HepG2 (cell line): ENCODE results near the gene OVOL3. TPM values are rescaled to one million over a fixed set of nuclear protein-coding genes. Genes with fewer than 3 reads are reported as not detected.

Experiments
- ATAC-seq: fragments of 200-7000 bp; cut with Tn5 transposase; 3 replicates; pipeline ENCODE4 v1.9.1; 2020; ENCODE audit warnings: mild to moderate bottlenecking, moderate library complexity
- BruUV-seq: library from RNA; stranded (reverse); fragments of 400-500 nt; replicated peaks from 2 replicates; lab custom pipeline; 2021; lab: Mats Ljungman, UMichigan
- CTCF ChIA-PET: fragments of 300-600 bp; formaldehyde crosslinking; extraction: SDS; loops from one replicate; lab custom pipeline; 2021; ENCODE audit warnings: low total read pairs, inconsistent platforms, low intra/inter-chr PET ratio; lab: Yijun Ruan, JAX
- POLR2A ChIA-PET: fragments of 350-600 bp; sonication (Branson Sonifier 250); formaldehyde crosslinking; loops from one replicate; lab custom pipeline; 2020; ENCODE audit warnings: antibody characterized with exemption, inconsistent platforms; lab: Yijun Ruan, JAX
- DNase-seq: peaks from one replicate; pipeline ENCODE4 v3.0.0-alpha.2; 2015; ENCODE audit warnings: low spot score
- FAIRE-seq: peaks from 3 replicates; lab custom pipeline; 2011; peaks lifted over from hg19 to GRCh38; lab: Jason Lieb, UNC
- H2AFZ ChIP-seq: one replicate; pipeline ENCODE4 v1.6.1; 2011; ENCODE audit warnings: low read length, inconsistent platforms
- H3K27ac ChIP-seq: fragments of 300-600 bp; 3 replicates; pipeline ENCODE4 v1.8.0; 2011; ENCODE audit warnings: mixed run types, mild to moderate bottlenecking, mixed read lengths, low read length, inconsistent platforms; ENCODE audit not compliant: insufficient read depth; ENCODE audit errors: extremely low read length
- H3K27me3 ChIP-seq, 2 experiments: fragments of 200-600 bp in 1 of 2; 2 replicates in 1 of 2; 3 replicates in 1 of 2; pipeline versions ENCODE4 v1.6.0 to v1.8.0; 2011; ENCODE audit warnings: low read length in 2 of 2, mild to moderate bottlenecking in 2 of 2, moderate library complexity in 2 of 2, inconsistent platforms in 1 of 2; ENCODE audit not compliant: insufficient read depth in 2 of 2, control insufficient read depth in 1 of 2
- H3K36me3 ChIP-seq, 2 experiments: fragments of 200-600 bp in 1 of 2; replicated peaks in 1 of 2; 2 replicates in 1 of 2; 3 replicates in 1 of 2; pipeline versions ENCODE4 v1.5.1 to v1.8.0; 2011; ENCODE audit warnings: low read length in 2 of 2, inconsistent platforms in 1 of 2; ENCODE audit not compliant: insufficient read depth in 2 of 2, control insufficient read depth in 1 of 2
- H3K4me1 ChIP-seq: 2 replicates; pipeline ENCODE4 v1.5.1; 2012; ENCODE audit warnings: low read length, inconsistent platforms; ENCODE audit not compliant: insufficient read depth
- H3K4me2 ChIP-seq: 2 replicates; pipeline ENCODE4 v1.6.0; 2011; ENCODE audit warnings: low read depth, low read length, inconsistent platforms
- H3K4me3 ChIP-seq, 3 experiments: fragments of 200-600 bp in 1 of 3; sonication (generic), shearing (Covaris generic) in 1 of 3; replicated peaks in 1 of 3; 2 replicates each; pipeline ENCODE4 v1.5.1; 2011 to 2016; ENCODE audit warnings: low read length in 3 of 3, inconsistent platforms in 2 of 3, low read depth in 2 of 3, mild to moderate bottlenecking in 2 of 3, control low read depth in 1 of 3, mixed read lengths in 1 of 3; ENCODE audit not compliant: insufficient read depth in 1 of 3
- H3K79me2 ChIP-seq: one replicate; pipeline ENCODE4 v1.6.1; 2011; ENCODE audit warnings: low read length, inconsistent platforms; ENCODE audit not compliant: insufficient read depth
- H3K9ac ChIP-seq: 2 replicates; pipeline ENCODE4 v1.6.0; 2011; ENCODE audit warnings: mild to moderate bottlenecking, low read depth, low read length, inconsistent platforms; ENCODE audit not compliant: insufficient read depth
- H3K9me3 ChIP-seq: 2 replicates; pipeline ENCODE4 v1.5.1; 2012; ENCODE audit warnings: mild to moderate bottlenecking, low read length
- H4K20me1 ChIP-seq: 2 replicates; pipeline ENCODE4 v1.6.0; 2011; ENCODE audit warnings: inconsistent platforms, mild to moderate bottlenecking, low read length, moderate library complexity; ENCODE audit not compliant: insufficient read depth
- EHMT2 ChIP-seq: fragments of 200-600 bp; sonication (generic); IDR thresholded peaks from 2 replicates; pipeline ENCODE4 v1.7.0; 2017; ENCODE audit warnings: antibody characterized with exemption, low read depth, low read length, borderline replicate concordance
- FOXM1 ChIP-seq: sonication (generic); formaldehyde crosslinking; IDR thresholded peaks from 2 replicates; pipeline ENCODE4 v1.5.0; 2020; ENCODE audit warnings: missing genetic modification reagents
- HHEX ChIP-seq: IDR thresholded peaks from 2 replicates; pipeline ENCODE4 v1.6.1; 2016; ENCODE audit warnings: control low read depth
- IRX3 ChIP-seq: sonication (generic); formaldehyde crosslinking; IDR thresholded peaks from 2 replicates; pipeline ENCODE4 v1.8.1; 2023; ENCODE audit warnings: mild to moderate bottlenecking, low read depth, missing genetic modification reagents, borderline replicate concordance
- LBX2 ChIP-seq: sonication (generic); formaldehyde crosslinking; IDR thresholded peaks from 2 replicates; pipeline ENCODE4 v1.5.0; 2020; ENCODE audit warnings: missing genetic modification reagents, mild to moderate bottlenecking, borderline replicate concordance
- REXO4 ChIP-seq: sonication (generic); formaldehyde crosslinking; IDR thresholded peaks from 2 replicates; pipeline ENCODE4 v1.8.0; 2022; ENCODE audit warnings: missing genetic modification reagents, mild to moderate bottlenecking, borderline replicate concordance
- SRF ChIP-seq: IDR thresholded peaks from 2 replicates; pipeline ENCODE4 v1.6.1; 2011; ENCODE audit warnings: mild to moderate bottlenecking, low read depth, low read length, moderate library complexity
- ZNF513 ChIP-seq: sonication (generic); formaldehyde crosslinking; conservative IDR thresholded peaks from 2 replicates; pipeline ENCODE4 v1.5.0; 2020; ENCODE audit warnings: missing genetic modification reagents
- ZNF704 ChIP-seq: sonication (generic); formaldehyde crosslinking; IDR thresholded peaks from 2 replicates; pipeline ENCODE4 v1.8.1; 2023; ENCODE audit warnings: mild to moderate bottlenecking, inconsistent platforms, moderate library complexity, missing genetic modification reagents, borderline replicate concordance
- ZNF891 ChIP-seq: sonication (generic); formaldehyde crosslinking; IDR thresholded peaks from 2 replicates; pipeline ENCODE4 v1.5.0; 2020; ENCODE audit warnings: mild to moderate bottlenecking, missing genetic modification reagents
- WGBS: methylation state at CpG from one replicate; pipeline ENCODE4 v1.1.6; 2017; ENCODE audit warnings: low lambda C conversion rate; 5-methylcytosine and 5-hydroxymethylcytosine counted together
- in situ Hi-C: cut with HindIII; loops from 2 replicates; pipeline ENCODE4 v1.10.0; 2017; ENCODE audit warnings: low pct_unique_long_range_greater_than_20kb; ENCODE audit not compliant: extremely low pct_ligation_motif_present
- intact Hi-C: fragments of 100-400 bp; cut with micrococcal nuclease; formaldehyde crosslinking; loops from one replicate; pipeline ENCODE4 v1.10.0; 2022; ENCODE audit not compliant: unreplicated experiment
- polyA plus RNA-seq, 8 experiments: library from polyadenylated mRNA; depleted of rRNA in 3 of 8; stranded (reverse) in 7 of 8; unstranded in 1 of 8; fragments of >200 nt; fragmentation: Illumina TruSeq in 4 of 8; extraction: Trizol in 4 of 8; gene quantifications; 2 replicates each; pipeline versions ENCODE4 v1.2.1 to v1.2.3, GENCODE V29; 2011 to 2016; ENCODE audit warnings: low read depth in 4 of 8, missing spikeins in 1 of 8, mixed read lengths in 1 of 8; ENCODE audit not compliant: insufficient read depth in 1 of 8
- total RNA-seq, 5 experiments: library from RNA; depleted of rRNA; stranded (reverse); fragments of >200 nt; fragmentation: Illumina TruSeq; extraction: Trizol; gene quantifications; 2 replicates each; pipeline ENCODE4 v1.2.3, GENCODE V29; 2016; ENCODE audit warnings: low read depth in 1 of 5
- TF ChIP-seq, protein P1 (sequence below), 2 experiments: sonication (generic) in 1 of 2; formaldehyde crosslinking in 1 of 2; IDR thresholded peaks; 2 replicates each; pipeline versions ENCODE4 v1.6.1 to v1.9.0; 2014 to 2022; ENCODE audit warnings: antibody characterized with exemption in 1 of 2, borderline replicate concordance in 1 of 2, inconsistent platforms in 1 of 2, low read depth in 1 of 2, missing genetic modification reagents in 1 of 2
- TF ChIP-seq, protein P2 (sequence below): sonication (generic); formaldehyde crosslinking; IDR thresholded peaks from 2 replicates; pipeline ENCODE4 v1.4.0; 2020; ENCODE audit warnings: mild to moderate bottlenecking, missing genetic modification reagents
- TF ChIP-seq, protein P3 (sequence below): sonication (generic); formaldehyde crosslinking; IDR thresholded peaks from 2 replicates; pipeline ENCODE4 v1.4.0; 2020; ENCODE audit warnings: missing genetic modification reagents

The OVOL3 gene
- total and polyA plus RNA-seq, 2 of the 13 experiments (the other 11 are each of a cell fraction or from before 2014, with no cell fraction given) = not detected

DNA sequence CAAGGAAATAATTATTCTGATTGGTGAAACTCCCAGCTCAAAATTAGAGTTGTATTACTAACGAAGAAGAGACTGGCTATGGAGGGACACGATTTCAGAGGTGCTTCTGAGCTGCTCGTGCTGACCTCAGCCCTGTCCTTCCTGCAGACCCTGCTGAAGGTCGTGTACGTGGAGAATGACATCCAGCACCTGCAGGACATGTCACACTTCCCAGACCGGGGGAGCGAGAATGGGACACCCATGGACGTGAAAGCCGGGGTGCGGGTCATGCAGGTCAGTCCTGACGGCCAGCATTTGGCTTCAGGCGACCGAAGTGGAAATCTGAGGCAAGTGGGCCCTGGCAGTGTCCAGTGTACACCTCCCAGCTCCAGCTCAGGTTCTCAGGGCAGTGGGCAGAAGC, 28.0 kb upstream of the OVOL3 start:
- Histone ChIP-seq H2AFZ (no peak overlapping the region), H3K4me3 (no peak overlapping the region), H3K4me2 (no peak overlapping the region), H3K9me3 (no peaks in the 10 kb centered on the region), H3K27me3 (no peaks in the 10 kb centered on the region), H4K20me1 (no peaks in the 10 kb centered on the region), H3K79me2 (no peaks in the 10 kb centered on the region), H3K36me3 (peaks cover 15 to 46% of the 10 kb centered on the region in 2 experiments), H3K4me1 (peaks cover 13% of the 10 kb centered on the region), H3K27ac (no peak overlapping the region), H3K9ac (no peak overlapping the region)
- POLR2A ChIA-PET = no interaction called here
- no TSS peak for BruUV-seq
- 89% methylated on average over 13 of the region's 13 CpGs for WGBS
- in situ Hi-C loops = no loop called here
- no peak for DNase-seq
- intact Hi-C loops = no loop called here
- ATAC-seq = no peak
- no peak for FAIRE-seq
- CTCF ChIA-PET = no interaction called here
- TF ChIP-seq IRX3 (CRISPR knock-in tag) = no peak
- TF ChIP-seq, protein P1, sequence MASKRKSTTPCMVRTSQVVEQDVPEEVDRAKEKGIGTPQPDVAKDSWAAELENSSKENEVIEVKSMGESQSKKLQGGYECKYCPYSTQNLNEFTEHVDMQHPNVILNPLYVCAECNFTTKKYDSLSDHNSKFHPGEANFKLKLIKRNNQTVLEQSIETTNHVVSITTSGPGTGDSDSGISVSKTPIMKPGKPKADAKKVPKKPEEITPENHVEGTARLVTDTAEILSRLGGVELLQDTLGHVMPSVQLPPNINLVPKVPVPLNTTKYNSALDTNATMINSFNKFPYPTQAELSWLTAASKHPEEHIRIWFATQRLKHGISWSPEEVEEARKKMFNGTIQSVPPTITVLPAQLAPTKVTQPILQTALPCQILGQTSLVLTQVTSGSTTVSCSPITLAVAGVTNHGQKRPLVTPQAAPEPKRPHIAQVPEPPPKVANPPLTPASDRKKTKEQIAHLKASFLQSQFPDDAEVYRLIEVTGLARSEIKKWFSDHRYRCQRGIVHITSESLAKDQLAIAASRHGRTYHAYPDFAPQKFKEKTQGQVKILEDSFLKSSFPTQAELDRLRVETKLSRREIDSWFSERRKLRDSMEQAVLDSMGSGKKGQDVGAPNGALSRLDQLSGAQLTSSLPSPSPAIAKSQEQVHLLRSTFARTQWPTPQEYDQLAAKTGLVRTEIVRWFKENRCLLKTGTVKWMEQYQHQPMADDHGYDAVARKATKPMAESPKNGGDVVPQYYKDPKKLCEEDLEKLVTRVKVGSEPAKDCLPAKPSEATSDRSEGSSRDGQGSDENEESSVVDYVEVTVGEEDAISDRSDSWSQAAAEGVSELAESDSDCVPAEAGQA (IDR thresholded peaks at IDR 0.05; ENCODE audit: low read depth) = no peak
- TF ChIP-seq, protein P1 (CRISPR knock-in tag; IDR thresholded peaks at IDR 0.05; ENCODE audit: borderline replicate concordance) = no peak
- no peak for TF ChIP-seq REXO4
- no peak for TF ChIP-seq EHMT2
- TF ChIP-seq FOXM1 (CRISPR knock-in tag) = no peak
- TF ChIP-seq ZNF891 (CRISPR knock-in tag) = no peak
- no peak for TF ChIP-seq ZNF513 (CRISPR knock-in tag)
- TF ChIP-seq HHEX (CRISPR knock-in tag) = no peak
- TF ChIP-seq, protein P2, sequence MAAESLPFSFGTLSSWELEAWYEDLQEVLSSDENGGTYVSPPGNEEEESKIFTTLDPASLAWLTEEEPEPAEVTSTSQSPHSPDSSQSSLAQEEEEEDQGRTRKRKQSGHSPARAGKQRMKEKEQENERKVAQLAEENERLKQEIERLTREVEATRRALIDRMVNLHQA (CRISPR knock-in tag) = no peak
- TF ChIP-seq LBX2 = no peak
- TF ChIP-seq, protein P3, sequence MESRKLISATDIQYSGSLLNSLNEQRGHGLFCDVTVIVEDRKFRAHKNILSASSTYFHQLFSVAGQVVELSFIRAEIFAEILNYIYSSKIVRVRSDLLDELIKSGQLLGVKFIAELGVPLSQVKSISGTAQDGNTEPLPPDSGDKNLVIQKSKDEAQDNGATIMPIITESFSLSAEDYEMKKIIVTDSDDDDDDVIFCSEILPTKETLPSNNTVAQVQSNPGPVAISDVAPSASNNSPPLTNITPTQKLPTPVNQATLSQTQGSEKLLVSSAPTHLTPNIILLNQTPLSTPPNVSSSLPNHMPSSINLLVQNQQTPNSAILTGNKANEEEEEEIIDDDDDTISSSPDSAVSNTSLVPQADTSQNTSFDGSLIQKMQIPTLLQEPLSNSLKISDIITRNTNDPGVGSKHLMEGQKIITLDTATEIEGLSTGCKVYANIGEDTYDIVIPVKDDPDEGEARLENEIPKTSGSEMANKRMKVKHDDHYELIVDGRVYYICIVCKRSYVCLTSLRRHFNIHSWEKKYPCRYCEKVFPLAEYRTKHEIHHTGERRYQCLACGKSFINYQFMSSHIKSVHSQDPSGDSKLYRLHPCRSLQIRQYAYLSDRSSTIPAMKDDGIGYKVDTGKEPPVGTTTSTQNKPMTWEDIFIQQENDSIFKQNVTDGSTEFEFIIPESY (CRISPR knock-in tag) = no peak
- no peak for TF ChIP-seq SRF
- no peak for TF ChIP-seq ZNF704 (CRISPR knock-in tag)
